Stimulated activated CD8-positive, alpha-beta memory T cell treated with anti-CD3 and anti-CD28 coated beads, Interleukin-7, amount 100 ng/mL, for 4 hours (primary cell): Measurements from ENCODE around the gene ZNF439.
"Not testable (repeated sequence)": the region's sequence is repeated elsewhere in the genome, so short reads cannot be mapped to it uniquely, and the experiment has no call there.

Experiments used
- DNase-seq, 2 donors: peaks; one replicate each; pipeline ENCODE4 v3.0.0-alpha.2; 2020; ENCODE audit warnings: low read depth in 2 of 2

Gene ZNF439

DNA sequence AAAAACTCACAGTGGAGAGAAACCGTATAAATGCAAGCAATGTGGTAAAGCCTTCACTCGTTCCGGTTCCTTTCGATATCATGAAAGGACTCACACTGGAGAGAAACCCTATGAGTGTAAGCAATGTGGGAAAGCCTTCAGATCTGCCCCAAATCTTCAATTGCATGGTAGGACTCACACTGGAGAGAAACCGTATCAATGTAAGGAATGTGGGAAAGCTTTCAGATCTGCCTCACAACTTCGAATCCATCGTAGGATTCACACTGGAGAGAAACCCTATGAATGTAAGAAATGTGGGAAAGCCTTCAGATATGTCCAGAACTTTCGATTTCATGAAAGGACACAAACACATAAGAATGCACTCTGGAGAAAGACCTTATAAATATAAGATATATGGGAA is 19.7 kb downstream of the ZNF439 start:
- DNase-seq, result no peak

GRCh38 chr19:11872624-11873023 is 24.1 kb downstream of the ZNF439 start:
- DNase-seq, result no peak

GRCh38 chr19:11873762-11874161 is 25.2 kb downstream of the ZNF439 start:
- DNase-seq, result no peak

DNA sequence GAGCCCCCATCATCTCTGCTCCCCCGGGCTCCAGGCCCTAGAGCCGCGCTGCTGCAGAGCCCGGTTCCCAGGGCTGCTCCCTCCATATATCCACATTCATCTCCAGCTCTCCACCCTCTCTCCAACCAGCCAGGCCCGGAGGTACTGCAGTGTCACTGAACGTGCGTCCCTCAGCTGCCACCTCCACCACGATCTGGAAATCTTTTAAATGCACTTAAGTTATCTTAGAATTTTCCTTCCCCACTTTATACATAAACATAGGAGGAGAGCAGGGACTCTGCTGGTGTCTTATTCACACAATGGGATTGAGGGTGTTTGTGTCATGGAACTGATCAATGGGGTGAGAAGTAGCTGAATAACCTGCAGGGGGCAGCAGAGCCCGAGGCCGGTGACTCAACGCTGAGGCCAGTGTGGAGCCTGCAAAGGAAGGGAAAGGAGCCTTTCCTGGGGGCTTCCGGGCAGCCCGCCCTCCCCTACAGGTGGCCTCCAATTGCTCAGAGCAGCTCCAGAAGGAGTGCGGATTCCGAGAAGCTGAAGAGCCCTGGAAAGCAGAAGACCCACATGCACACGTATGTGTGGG is 31.3 kb downstream of the ZNF439 start:
- peak in 1 of 2 donors; percentile 6 for DNase-seq

GRCh38 chr19:11880598-11880997 is 32.1 kb downstream of the ZNF439 start:
- no peak for DNase-seq

GRCh38 chr19:11881151-11881800 is 32.8 kb downstream of the ZNF439 start:
- peak; percentile 19 to 45 for DNase-seq

DNA sequence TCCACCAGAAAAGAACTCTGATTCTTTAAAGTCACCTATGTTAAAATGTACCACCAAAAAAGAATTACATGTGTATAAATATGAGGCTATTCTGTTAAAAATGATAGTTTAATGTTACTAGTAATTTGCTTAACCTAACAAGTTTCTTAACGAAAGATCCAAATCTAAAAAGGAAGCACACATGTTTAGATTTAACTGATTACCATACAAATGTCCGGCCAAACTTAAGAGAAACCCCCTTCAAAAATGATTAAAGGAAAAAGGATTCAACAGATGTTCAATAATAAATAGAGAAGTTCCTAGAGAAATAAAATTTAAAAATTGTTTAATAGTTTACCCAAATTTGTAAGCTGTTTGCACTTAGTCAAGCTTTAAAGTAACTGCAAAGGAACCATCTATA is 34.1 kb downstream of the ZNF439 start:
- no peak for DNase-seq

DNA sequence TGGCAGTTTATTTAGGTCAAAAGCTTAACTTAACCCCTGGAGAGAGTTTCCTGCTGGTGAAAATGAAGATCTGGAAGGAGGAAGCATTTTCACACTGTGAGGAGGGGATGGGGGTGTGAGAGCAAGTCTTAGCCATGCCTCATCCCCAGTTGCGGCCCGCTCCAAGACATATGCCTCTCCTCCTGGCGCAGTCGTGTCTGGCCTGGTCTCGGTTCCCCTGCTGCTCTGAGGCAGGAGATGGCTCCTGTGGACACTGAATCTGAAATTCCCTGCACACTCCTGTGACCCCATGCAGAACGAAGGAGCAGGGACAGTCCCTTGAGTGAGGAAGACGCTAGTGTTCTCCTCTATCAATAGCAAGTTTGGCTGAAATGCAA is 38.7 kb downstream of the ZNF439 start:
- no peak for DNase-seq

DNA sequence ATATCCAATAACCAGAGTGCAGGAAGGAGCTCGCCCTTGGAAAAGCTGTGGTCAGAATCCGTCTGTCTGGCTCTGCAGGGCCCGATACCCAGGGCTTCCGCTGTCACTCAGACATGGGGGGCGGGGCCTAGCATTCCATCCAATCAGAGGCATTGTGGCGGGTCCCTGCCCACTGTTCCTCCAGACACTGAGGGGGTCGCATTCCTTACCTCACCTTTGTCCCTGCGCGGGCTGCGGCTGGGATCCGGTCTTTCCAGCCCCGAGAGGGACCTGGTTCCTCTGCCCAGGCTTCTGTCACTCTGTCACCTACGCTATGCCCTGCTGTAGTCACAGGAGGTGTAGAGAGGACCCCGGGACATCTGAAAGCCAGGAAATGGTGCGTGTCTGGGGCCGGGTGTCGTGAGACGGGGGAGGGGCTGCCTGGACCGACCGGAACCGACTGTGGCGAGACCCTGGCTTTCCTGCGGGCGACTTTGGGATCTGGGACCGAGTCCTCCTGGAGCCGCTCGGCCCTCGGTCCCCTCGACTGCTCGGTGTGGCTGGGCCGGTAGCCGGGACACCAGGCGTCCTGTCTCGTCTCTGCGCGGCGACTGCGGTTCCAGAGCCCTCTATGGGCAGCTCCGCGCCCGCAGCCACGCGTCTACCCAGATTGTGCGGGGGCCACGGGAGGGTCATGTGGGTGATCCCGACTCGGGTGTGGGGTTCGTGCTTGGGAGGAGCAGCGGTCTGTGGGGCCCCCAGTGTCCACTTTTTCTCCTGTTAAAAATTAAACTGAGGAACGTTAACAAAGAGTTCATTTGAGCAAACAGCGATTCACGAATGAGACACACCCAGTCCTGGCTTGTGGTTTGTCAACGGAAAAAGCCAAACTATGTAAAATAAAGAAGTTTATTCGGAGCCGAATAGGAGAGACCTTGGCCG is 39.3 kb downstream of the ZNF439 start, which contains the start of gene ZNF69:
Gene ZNF69 (plus strand): TSS at position 172 of the 921 bp plus-strand sequence. CDS start 142 bp downstream, at position 314.
- DNase-seq, result peak; percentile 26 to 52

DNA sequence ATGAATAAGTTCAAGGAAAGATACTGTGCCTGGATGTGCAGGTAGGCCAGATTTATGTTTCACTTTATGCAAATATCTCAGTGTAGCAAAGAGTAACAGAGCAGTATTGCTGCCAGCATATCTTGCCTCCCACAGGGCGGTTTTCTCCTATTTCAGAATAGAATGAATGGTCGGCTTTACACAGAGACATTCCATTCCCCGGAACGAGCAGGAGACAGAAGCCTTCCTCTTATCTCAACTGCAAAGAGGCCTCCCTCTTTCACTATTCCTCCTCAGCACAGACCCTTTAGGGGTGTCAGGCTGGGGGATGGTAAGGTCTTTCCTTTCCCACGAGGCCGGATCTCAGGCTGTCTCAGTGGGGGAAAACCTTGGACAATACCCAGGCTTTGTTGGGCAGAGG is 41.4 kb downstream of the ZNF439 start:
- DNase-seq, result not testable (repeated sequence)

GRCh38 chr19:11890634-11891033 is 42.1 kb downstream of the ZNF439 start:
- no peak for DNase-seq

GRCh38 chr19:11894851-11895250 is 46.3 kb downstream of the ZNF439 start:
- DNase-seq, result no peak

DNA sequence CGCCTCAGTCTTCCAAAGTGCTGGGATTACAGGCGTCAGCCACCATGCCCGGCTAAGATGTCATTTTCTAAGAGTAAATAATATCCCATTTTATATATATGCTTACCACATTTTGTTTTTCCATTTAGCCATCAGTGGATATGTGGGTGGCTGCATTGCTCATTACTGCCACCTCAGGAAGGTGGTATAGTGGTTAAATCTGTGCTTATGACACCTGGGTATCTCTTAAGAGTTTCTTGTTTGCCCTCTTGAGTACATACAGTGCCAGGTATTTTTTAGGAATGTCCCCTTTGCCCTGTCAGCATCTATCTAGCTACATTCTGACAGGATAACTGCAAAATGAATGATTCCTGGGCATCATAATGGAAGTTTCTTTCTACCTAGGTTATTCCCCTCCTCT is 53.7 kb downstream of the ZNF439 start:
- DNase-seq, result no peak

GRCh38 chr19:11905928-11906327 is 57.4 kb downstream of the ZNF439 start:
- DNase-seq, result no peak

DNA sequence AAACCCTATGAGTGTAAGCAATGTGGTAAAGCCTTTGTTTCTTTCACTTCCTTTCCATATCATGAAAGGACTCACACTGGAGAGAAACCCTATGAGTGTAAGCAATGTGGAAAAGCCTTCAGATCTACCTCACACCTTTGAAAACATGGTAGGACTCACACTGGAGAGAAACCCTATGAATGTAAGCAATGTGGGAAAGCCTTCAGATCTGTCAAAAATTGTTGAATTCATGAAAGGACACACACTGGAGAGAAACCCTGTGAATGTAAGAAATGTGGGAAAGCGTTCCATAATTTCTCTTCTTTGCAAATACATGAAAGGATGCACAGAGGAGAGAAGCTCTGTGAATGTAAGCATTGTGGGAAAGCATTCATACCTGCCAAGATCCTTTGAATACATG is 63.4 kb downstream of the ZNF439 start:
- not testable (repeated sequence) for DNase-seq

- not testable (repeated sequence) for DNase-seq
Measured at GRCh38 chr19:11914417-11915051, 66.0 kb downstream of the ZNF439 start.
